Fibroblast of villous mesenchyme (primary cell): ENCODE measurements around the gene ZNF76. TPM values are rescaled to one million over a fixed set of nuclear protein-coding genes. Genes with fewer than 3 reads are reported as not detected.
"Not testable (repeated sequence)": the region's sequence is repeated elsewhere in the genome, so short reads cannot be mapped to it uniquely, and the experiment has no call there.

Experiments used
- DNase-seq: peaks from one replicate; pipeline ENCODE4 v3.0.0-alpha.2; 2010; ENCODE audit warnings: low read depth
- H3K4me3 ChIP-seq: 2 replicates; pipeline ENCODE4 v1.5.1; 2011; ENCODE audit warnings: low read depth, mild to moderate bottlenecking, low read length
- total RNA-seq: library from RNA; depleted of rRNA; stranded (reverse); fragments of >200 nt; gene quantifications from 2 replicates; pipeline ENCODE4 v1.2.3, GENCODE V29; 2012
- TF ChIP-seq, protein P1 (sequence below): IDR thresholded peaks from 2 replicates; pipeline ENCODE4 v1.5.1; 2012; ENCODE audit warnings: low read depth, mild to moderate bottlenecking, low read length; ENCODE audit not compliant: insufficient read depth

ZNF76 gene
- total RNA-seq, 1 donor, result 14.2 TPM

DNA sequence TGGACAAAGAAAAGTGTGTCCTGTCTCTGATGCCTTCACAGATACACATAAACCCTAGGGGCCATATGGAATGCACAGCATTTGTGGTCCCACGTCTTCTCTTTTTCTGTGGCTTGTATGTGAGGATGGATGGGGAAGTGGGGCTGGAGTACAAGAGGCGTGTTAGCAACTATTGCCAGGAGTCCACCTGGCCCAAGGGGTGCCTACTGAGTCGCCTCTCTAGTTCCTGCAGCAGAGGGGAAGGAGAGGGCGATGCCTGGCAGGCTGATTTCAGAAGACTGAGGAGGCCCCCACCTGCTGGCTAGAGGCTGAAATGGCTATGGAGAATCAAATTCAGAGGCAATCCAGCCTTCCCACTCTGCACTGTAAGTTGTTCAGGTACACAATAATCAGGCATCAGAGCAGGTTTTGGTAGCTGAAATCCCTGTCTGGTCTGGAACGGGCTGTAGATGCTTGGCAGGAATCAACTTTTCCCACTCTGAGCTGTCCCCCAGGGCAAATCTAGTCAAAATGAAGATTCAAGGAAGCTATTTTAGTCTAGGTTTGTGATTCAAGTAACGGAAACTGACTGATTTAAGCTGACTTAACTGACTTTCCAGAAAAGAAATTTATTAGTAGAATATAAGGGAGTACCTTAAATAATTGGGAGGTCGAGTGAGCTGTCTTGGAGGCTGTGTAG is 68.0 kb downstream of the ZNF76 start:
- no peak overlapping the region for H3K4me3 ChIP-seq
- peak; percentile 60 for DNase-seq
- TF ChIP-seq, protein P1, sequence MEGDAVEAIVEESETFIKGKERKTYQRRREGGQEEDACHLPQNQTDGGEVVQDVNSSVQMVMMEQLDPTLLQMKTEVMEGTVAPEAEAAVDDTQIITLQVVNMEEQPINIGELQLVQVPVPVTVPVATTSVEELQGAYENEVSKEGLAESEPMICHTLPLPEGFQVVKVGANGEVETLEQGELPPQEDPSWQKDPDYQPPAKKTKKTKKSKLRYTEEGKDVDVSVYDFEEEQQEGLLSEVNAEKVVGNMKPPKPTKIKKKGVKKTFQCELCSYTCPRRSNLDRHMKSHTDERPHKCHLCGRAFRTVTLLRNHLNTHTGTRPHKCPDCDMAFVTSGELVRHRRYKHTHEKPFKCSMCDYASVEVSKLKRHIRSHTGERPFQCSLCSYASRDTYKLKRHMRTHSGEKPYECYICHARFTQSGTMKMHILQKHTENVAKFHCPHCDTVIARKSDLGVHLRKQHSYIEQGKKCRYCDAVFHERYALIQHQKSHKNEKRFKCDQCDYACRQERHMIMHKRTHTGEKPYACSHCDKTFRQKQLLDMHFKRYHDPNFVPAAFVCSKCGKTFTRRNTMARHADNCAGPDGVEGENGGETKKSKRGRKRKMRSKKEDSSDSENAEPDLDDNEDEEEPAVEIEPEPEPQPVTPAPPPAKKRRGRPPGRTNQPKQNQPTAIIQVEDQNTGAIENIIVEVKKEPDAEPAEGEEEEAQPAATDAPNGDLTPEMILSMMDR, result peak; percentile 79

GRCh38 chr6:35328108-35328723 is 68.7 kb downstream of the ZNF76 start:
- TF ChIP-seq, protein P1, result no peak
- H3K4me3 ChIP-seq, result no peak overlapping the region
- DNase-seq, result no peak

GRCh38 chr6:35328965-35329364 is 69.4 kb downstream of the ZNF76 start:
- not testable (repeated sequence) for DNase-seq

DNA sequence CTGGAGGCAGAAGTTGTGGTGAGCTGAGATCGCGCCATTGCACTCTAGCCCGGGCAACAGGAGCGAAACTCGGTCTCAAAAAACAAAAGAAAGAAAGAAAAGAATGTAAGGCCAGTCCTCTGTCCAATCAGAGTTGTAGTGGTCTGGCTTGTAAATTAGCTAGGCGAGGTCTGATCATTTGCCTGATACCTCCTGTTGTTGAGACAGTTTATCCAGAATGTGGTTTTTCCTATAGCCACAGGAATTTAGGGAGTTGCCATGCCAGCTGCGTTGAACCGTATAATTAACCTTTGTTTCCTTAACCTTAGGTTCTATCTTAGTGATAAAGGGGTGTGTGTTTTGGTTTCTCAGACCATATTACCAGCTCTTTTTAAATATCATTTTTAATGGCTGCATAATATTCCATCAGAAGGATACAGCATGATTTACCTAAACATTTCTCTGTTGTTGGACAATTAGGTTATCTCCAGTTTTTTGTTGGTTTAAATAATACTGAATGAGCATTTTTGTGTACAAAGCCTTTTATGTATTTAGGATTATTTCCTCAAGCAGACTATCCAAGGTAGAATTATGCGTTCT is 71.1 kb downstream of the ZNF76 start:
- no peak overlapping the region for H3K4me3 ChIP-seq
- peak; percentile 11 for DNase-seq
- TF ChIP-seq, protein P1, result no peak

More at GRCh38 chr6:35328965-35329364, 69.4 kb downstream of the ZNF76 start:
- not testable (repeated sequence) for H3K4me3 ChIP-seq

DNA sequence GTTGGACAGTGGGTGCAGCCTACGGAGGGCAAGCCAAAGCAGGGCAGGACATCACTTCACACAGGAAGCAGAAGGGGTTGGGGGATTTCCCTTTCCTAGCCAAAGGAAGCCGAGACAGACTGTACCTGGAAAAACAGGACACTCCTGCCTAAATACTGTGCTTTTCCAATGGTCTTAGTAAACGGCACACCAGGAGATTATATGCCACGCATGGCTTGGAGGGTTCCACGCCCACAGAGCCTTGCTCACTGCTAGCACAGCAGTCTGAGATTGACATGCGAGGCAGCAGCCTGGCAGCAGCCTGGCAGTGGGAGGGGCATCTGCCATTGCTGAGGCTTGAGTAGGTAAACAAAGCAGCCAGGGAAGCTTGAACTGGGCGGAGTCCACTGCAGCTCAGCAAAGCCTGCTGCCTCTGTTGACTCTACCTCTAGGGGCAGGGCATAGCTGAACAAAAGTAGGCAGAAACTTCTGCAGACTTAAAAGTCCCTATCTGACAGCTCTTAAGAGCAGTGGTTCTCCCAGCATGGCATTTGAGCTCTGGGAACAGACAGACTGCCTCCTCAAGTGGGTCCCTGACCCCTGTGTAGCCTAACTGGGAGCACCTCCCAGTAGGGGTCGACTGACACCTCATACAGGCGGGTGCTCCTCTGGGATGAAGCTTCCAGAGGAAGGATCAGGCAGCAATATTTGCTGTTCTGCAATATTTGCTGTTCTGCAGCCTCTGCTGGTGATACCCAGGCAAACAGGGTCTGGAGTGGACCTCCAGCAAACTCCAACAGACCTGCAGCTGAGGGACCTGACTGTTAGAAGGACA is 72.7 kb downstream of the ZNF76 start:
- TF ChIP-seq, protein P1, result peak; percentile 2

GRCh38 chr6:35341557-35341956 is 82.0 kb downstream of the ZNF76 start:
- H3K4me3 ChIP-seq, result no peak overlapping the region
- no peak for DNase-seq
- TF ChIP-seq, protein P1, result no peak

More for the DNA sequence above, 72.7 kb downstream of the ZNF76 start:
- not testable (repeated sequence) for DNase-seq, H3K4me3 ChIP-seq
